Thoracic aorta (tissue), 2 donors: Measurements from ENCODE around the gene DNM3. TPM values are rescaled to one million over a fixed set of nuclear protein-coding genes. Genes with fewer than 3 reads are reported as not detected.

Experiments
- ATAC-seq: fragments of 150-250 bp; one replicate; pipeline ENCODE4 v1.8.0; 2017; ENCODE audit warnings: low read depth; ENCODE audit not compliant: insufficient number of reproducible peaks, low FRiP score
- DNase-seq: peaks from one replicate; pipeline ENCODE4 v3.0.0-alpha.2; 2020; ENCODE audit warnings: low spot score
- H3K27ac ChIP-seq, 2 donors: fragments of 200-600 bp; sonication (generic); 1 replicate in 1 of 2; 2 replicates in 1 of 2; pipeline ENCODE4 v1.5.1; 2016; ENCODE audit warnings: mild to moderate bottlenecking in 2 of 2, moderate library complexity in 2 of 2
- H3K27me3 ChIP-seq: fragments of 200-600 bp; sonication (generic); replicated peaks from 2 replicates; pipeline ENCODE4 v1.6.0; 2016; ENCODE audit warnings: mild to moderate bottlenecking; ENCODE audit not compliant: insufficient read depth
- H3K36me3 ChIP-seq: fragments of 200-600 bp; sonication (generic); one replicate; pipeline ENCODE4 v1.5.1; 2016
- H3K4me1 ChIP-seq, 2 donors: fragments of 200-600 bp; sonication (generic); 1 replicate in 1 of 2; 2 replicates in 1 of 2; pipeline versions ENCODE4 v1.5.1 to v1.6.0; 2016; ENCODE audit warnings: low read depth in 2 of 2, mild to moderate bottlenecking in 1 of 2; ENCODE audit not compliant: control insufficient read depth in 1 of 2
- H3K4me3 ChIP-seq: fragments of 200-600 bp; sonication (generic); 2 replicates; pipeline ENCODE4 v1.5.1; 2016; ENCODE audit warnings: mild to moderate bottlenecking
- H3K9me3 ChIP-seq: fragments of 200-600 bp; sonication (generic); 2 replicates; pipeline ENCODE4 v1.5.1; 2016
- total RNA-seq, 2 donors: library from RNA; depleted of rRNA; stranded (reverse); fragments of >200 nt; gene quantifications; one replicate each; pipeline versions ENCODE4 v1.1.0 to v1.2.3, GENCODE V29; 2016
- TF ChIP-seq, protein P1 (sequence below): fragments of 200-600 bp; sonication (generic); IDR thresholded peaks from one replicate; pipeline ENCODE4 v1.5.1; 2019; ENCODE audit warnings: antibody characterized with exemption

The DNM3 gene
- total RNA-seq, 2 donors from 2014 or later: 5.8 to 7.5 TPM

DNA sequence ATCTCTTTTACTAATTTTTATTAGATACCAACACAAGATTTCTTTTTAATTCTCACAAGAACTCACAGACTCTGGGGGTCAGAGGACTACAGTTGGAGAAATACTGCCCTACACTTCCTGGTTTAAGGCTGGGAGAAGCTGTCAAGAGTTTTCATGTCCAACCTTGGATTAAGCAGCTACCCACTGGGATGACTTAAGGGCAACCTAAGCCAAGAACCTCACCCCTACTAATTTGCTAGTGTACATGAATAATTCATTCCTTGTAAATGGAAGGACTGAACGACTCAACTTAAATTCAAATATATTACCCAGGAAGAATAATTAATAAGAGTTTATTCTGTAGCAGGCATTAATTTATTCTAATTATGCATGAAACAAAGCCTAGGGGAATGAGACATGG, 396.9 kb downstream of the DNM3 start:
- Histone ChIP-seq H3K4me3 (no peak overlapping the region), H3K27ac (no peak overlapping the region), H3K9me3 (no peaks in the 10 kb centered on the region), H3K36me3 (no peaks in the 10 kb centered on the region), H3K27me3 (no peaks in the 10 kb centered on the region), H3K4me1 (peaks cover 0 to 7% of the 10 kb centered on the region in 2 donors)
- DNase-seq (no peak), ATAC-seq (no peak)
- TF ChIP-seq, protein P1, sequence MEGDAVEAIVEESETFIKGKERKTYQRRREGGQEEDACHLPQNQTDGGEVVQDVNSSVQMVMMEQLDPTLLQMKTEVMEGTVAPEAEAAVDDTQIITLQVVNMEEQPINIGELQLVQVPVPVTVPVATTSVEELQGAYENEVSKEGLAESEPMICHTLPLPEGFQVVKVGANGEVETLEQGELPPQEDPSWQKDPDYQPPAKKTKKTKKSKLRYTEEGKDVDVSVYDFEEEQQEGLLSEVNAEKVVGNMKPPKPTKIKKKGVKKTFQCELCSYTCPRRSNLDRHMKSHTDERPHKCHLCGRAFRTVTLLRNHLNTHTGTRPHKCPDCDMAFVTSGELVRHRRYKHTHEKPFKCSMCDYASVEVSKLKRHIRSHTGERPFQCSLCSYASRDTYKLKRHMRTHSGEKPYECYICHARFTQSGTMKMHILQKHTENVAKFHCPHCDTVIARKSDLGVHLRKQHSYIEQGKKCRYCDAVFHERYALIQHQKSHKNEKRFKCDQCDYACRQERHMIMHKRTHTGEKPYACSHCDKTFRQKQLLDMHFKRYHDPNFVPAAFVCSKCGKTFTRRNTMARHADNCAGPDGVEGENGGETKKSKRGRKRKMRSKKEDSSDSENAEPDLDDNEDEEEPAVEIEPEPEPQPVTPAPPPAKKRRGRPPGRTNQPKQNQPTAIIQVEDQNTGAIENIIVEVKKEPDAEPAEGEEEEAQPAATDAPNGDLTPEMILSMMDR: no peak

DNA sequence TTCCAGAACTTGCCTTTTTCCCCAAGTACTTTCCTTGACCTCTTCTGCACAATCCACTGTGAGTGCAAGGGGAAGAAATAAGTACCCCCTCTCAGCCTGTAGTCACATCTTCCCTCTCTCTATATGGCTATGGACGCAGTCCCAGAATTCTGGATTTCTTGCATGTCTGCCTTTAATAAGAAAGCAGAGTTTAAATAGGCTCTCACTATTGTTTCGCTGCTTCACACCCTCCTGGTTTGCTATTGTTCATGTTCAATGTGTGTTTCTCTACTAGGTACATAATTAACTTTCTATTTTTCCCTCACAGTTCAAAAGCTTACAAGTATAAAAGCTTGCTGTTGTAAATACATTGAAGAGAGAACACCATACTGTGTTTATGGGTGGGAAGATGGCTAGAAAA, 397.7 kb downstream of the DNM3 start:
- Histone ChIP-seq H3K4me3 (no peak overlapping the region), H3K27me3 (no peaks in the 10 kb centered on the region), H3K36me3 (no peaks in the 10 kb centered on the region), H3K4me1 (peaks cover 0 to 7% of the 10 kb centered on the region in 2 donors), H3K27ac (no peak overlapping the region), H3K9me3 (no peaks in the 10 kb centered on the region)
- TF ChIP-seq, protein P1: no peak
- DNase-seq (no peak), ATAC-seq (no peak)

DNA sequence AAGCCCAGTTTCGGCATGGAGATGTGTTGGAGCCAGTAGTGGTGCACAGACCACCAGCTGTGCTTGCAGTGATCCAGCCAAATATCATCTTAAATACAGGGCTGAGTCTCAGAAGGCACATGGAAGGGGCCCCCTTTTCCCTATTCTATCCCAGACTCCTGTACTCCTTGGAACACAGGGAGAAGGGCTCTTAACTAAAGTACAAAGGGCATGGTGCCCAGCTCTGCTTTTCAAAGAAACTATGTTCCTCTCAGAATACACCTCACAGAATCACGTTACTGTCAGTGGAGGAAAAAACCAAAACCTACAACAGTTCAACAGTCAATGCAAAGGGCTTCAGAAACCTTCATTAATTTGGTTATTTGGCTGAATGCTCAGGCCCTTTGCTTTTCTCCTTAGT, 398.6 kb downstream of the DNM3 start:
- H3K27ac ChIP-seq: no peak overlapping the region
- ATAC-seq: no peak

DNA sequence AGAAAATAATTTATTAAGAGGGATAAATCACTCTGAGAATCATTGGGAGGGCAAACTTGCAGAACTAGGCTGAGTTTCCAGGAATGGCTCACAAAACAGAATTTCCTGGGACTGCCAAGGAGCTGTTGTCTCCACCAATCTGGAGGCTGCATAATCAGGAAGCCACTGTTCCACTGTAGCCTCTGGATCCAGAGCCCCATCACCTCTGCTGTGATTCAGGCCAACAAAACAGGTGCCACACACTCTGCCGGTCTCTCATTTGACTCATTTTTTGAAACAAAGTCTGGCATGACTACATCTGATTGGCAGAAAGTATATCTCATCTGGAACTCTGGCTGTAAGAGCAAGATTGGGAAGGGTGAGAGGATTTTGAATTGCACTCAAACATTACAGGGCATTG, 400.2 kb downstream of the DNM3 start:
- no peaks in the 10 kb centered on the region for H3K36me3 ChIP-seq
- H3K4me1 ChIP-seq: peaks cover 0 to 7% of the 10 kb centered on the region in 2 donors
- H3K4me3 ChIP-seq: no peak overlapping the region
- no peak for ATAC-seq
- no peak for DNase-seq
- no peaks in the 10 kb centered on the region for H3K27me3 ChIP-seq
- TF ChIP-seq, protein P1: no peak
- H3K27ac ChIP-seq: no peak overlapping the region
- H3K9me3 ChIP-seq: no peaks in the 10 kb centered on the region

More for the DNA sequence above, 398.6 kb downstream of the DNM3 start:
- Histone ChIP-seq H3K4me3 (no peak overlapping the region), H3K36me3 (no peaks in the 10 kb centered on the region), H3K27me3 (no peaks in the 10 kb centered on the region), H3K4me1 (peaks cover 0 to 7% of the 10 kb centered on the region in 2 donors), H3K9me3 (no peaks in the 10 kb centered on the region)
- DNase-seq: no peak
- TF ChIP-seq, protein P1: no peak

DNA sequence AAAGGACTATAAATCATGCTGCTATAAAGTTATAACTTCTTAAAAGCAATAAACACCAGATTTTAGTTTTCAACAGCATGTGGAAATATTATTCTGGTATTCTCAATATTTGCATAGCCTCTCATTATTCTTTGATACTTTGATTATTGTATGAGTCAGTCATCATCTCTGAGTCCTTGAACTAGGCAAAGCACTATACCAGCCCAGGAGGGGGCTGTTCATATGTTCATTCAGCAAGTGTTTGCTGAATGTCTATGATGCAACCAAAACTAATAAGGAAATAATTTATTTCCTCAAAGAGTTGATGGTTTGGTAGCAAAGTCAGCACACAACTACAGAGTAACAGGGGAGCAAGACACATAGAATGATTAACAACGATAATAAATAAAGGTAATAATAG, 403.6 kb downstream of the DNM3 start:
- H3K4me3 ChIP-seq: no peak overlapping the region
- no peak overlapping the region for H3K27ac ChIP-seq
- DNase-seq (no peak), ATAC-seq (no peak)
- TF ChIP-seq, protein P1: no peak
- peaks cover 0 to 5% of the 10 kb centered on the region in 2 donors for H3K4me1 ChIP-seq
- no peaks in the 10 kb centered on the region for H3K9me3 ChIP-seq
- no peaks in the 10 kb centered on the region for H3K27me3 ChIP-seq
- no peaks in the 10 kb centered on the region for H3K36me3 ChIP-seq
